ENCODE results near the gene DDIT3.

The DDIT3 gene

GRCh38 chr12:57528176-57528575 lies 7.9 kb upstream of the DDIT3 start:
- TF ChIP-seq ZBTB7A (IDR thresholded peaks at IDR 0.05; ENCODE audit: low read depth) (no peak), EGR1 (IDR thresholded peaks at IDR 0.05) (no peak), FOXM1 (IDR thresholded peaks at IDR 0.05; ENCODE audit: borderline replicate concordance, low read depth) (no peak), MAX (IDR thresholded peaks at IDR 0.05) (no peak), RAD21 (IDR thresholded peaks at IDR 0.05; ENCODE audit: low read depth) (no peak), NFIC (IDR thresholded peaks at IDR 0.05) (no peak), USF1 (IDR thresholded peaks at IDR 0.05) (no peak), TAF1 (IDR thresholded peaks at IDR 0.05; ENCODE audit: low read depth) (no peak), EP300 (IDR thresholded peaks at IDR 0.05; ENCODE audit: borderline replicate concordance) (no peak), TEAD4 (IDR thresholded peaks at IDR 0.05) (no peak), CEBPB (IDR thresholded peaks at IDR 0.05) (no peak)
- TF ChIP-seq, protein P1, sequence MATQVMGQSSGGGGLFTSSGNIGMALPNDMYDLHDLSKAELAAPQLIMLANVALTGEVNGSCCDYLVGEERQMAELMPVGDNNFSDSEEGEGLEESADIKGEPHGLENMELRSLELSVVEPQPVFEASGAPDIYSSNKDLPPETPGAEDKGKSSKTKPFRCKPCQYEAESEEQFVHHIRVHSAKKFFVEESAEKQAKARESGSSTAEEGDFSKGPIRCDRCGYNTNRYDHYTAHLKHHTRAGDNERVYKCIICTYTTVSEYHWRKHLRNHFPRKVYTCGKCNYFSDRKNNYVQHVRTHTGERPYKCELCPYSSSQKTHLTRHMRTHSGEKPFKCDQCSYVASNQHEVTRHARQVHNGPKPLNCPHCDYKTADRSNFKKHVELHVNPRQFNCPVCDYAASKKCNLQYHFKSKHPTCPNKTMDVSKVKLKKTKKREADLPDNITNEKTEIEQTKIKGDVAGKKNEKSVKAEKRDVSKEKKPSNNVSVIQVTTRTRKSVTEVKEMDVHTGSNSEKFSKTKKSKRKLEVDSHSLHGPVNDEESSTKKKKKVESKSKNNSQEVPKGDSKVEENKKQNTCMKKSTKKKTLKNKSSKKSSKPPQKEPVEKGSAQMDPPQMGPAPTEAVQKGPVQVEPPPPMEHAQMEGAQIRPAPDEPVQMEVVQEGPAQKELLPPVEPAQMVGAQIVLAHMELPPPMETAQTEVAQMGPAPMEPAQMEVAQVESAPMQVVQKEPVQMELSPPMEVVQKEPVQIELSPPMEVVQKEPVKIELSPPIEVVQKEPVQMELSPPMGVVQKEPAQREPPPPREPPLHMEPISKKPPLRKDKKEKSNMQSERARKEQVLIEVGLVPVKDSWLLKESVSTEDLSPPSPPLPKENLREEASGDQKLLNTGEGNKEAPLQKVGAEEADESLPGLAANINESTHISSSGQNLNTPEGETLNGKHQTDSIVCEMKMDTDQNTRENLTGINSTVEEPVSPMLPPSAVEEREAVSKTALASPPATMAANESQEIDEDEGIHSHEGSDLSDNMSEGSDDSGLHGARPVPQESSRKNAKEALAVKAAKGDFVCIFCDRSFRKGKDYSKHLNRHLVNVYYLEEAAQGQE (IDR thresholded peaks at IDR 0.05; ENCODE audit: low read depth), result no peak

GRCh38 chr12:57527184-57527583 lies 6.9 kb upstream of the DDIT3 start:
- TF ChIP-seq ZBTB7A (IDR thresholded peaks at IDR 0.05; ENCODE audit: low read depth) (no peak), CREB1 (IDR thresholded peaks at IDR 0.05; ENCODE audit: low read depth) (no peak), TAF1 (IDR thresholded peaks at IDR 0.05; ENCODE audit: low read depth) (no peak), TCF12 (IDR thresholded peaks at IDR 0.05; ENCODE audit: low read depth) (no peak), NFIC (IDR thresholded peaks at IDR 0.05) (no peak), RAD21 (IDR thresholded peaks at IDR 0.05; ENCODE audit: low read depth) (no peak), USF1 (IDR thresholded peaks at IDR 0.05) (no peak), YY1 (IDR thresholded peaks at IDR 0.05; ENCODE audit: low read depth) (no peak), MAX (IDR thresholded peaks at IDR 0.05) (no peak), EGR1 (IDR thresholded peaks at IDR 0.05) (no peak), EP300 (IDR thresholded peaks at IDR 0.05; ENCODE audit: borderline replicate concordance) (no peak), TEAD4 (IDR thresholded peaks at IDR 0.05) (no peak), FOXM1 (IDR thresholded peaks at IDR 0.05; ENCODE audit: borderline replicate concordance, low read depth) (no peak), CEBPB (IDR thresholded peaks at IDR 0.05) (no peak)
- TF ChIP-seq, protein P1 (IDR thresholded peaks at IDR 0.05; ENCODE audit: low read depth), result no peak

DNA sequence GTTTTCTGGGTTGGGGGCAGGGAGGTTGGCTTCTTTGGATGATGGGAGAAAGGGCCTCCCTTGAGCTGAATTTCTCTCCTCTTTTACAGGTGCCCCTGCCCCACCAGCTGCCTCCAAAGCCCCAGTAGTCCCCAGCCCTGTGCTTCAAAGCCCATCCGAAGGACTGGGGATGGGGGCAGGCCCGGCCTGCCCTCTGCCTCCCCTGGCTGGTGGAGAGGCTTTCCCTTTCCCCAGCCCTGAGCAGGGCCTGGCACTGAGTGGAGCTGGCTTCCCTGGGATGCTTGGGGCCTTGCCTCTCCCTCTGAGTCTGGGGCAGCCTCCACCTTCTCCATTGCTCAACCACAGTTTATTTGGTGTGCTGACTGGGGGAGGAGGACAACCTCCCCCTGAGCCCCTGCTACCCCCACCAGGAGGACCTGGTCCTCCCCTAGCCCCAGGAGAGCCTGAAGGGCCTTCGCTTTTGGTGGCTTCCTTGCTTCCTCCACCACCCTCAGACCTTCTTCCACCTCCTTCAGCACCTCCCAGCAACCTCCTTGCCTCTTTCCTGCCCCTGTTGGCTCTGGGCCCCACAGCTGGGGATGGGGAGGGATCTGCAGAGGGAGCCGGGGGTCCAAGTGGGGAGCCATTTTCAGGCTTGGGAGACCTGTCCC lies 6.3 kb upstream of the DDIT3 start:
- TF ChIP-seq RAD21 (IDR thresholded peaks at IDR 0.05; ENCODE audit: low read depth) (no peak), USF1 (IDR thresholded peaks at IDR 0.05) (no peak), CREB1 (IDR thresholded peaks at IDR 0.05; ENCODE audit: low read depth) (no peak), EGR1 (IDR thresholded peaks at IDR 0.05) (no peak), MAX (IDR thresholded peaks at IDR 0.05) (no peak), TAF1 (IDR thresholded peaks at IDR 0.05; ENCODE audit: low read depth) (no peak), EP300 (IDR thresholded peaks at IDR 0.05; ENCODE audit: borderline replicate concordance) (no peak), NFIC (IDR thresholded peaks at IDR 0.05) (no peak), FOXM1 (IDR thresholded peaks at IDR 0.05; ENCODE audit: borderline replicate concordance, low read depth) (no peak), ZBTB7A (IDR thresholded peaks at IDR 0.05; ENCODE audit: low read depth) (no peak), CEBPB (IDR thresholded peaks at IDR 0.05) (no peak), TEAD4 (IDR thresholded peaks at IDR 0.05) (no peak), TCF12 (IDR thresholded peaks at IDR 0.05; ENCODE audit: low read depth) (no peak), YY1 (IDR thresholded peaks at IDR 0.05; ENCODE audit: low read depth) (no peak)
- TF ChIP-seq, protein P1 (IDR thresholded peaks at IDR 0.05; ENCODE audit: low read depth), result no peak
